ENCODE data around the gene SNHG17.
"Not testable (repeated sequence)": the region's sequence is repeated elsewhere in the genome, so short reads cannot be mapped to it uniquely, and the experiment has no call there.

SNHG17 gene

DNA sequence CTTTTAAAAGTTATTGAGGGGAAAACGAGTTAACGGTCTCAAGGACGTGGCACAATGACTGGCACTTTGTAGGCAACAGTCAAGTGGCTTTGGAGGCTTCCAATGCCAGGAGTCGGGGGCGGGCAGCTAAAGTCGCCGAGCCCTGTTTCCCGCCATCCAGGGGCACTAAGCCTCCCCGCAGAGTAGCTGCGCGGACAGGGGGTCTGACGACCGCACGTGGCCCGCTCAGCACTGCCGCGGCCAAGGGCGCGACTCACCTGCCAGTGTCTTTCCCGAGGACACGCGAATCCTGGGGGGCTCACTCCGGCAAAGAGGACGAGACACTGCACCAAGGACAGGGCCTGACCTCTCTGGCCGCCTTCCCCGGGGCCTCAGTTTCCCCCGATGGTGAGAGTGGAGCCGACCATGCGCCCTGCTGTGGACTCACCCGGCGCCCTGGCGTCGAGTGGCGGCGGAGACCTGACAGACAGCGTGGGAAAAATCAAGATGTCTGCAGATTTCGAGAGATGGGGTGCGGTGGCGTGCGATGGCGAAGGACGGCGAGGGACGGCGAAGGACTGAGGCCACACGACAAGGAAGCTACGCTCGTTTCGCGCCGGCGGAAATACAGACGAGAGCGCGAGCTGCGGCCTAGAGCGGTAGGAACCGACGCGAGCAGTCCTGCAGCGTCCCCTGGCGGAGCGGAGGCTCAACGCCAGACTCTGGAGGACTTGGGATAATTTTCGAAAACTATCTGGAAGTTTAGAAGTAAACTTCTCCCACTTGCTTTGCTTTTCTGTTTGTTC lies at the start of gene SNHG17:
TSS of gene SNHG17 (minus strand) at position 559 of the 785 bp plus-strand sequence.
- peak; percentile 74 for DNase-seq

DNA sequence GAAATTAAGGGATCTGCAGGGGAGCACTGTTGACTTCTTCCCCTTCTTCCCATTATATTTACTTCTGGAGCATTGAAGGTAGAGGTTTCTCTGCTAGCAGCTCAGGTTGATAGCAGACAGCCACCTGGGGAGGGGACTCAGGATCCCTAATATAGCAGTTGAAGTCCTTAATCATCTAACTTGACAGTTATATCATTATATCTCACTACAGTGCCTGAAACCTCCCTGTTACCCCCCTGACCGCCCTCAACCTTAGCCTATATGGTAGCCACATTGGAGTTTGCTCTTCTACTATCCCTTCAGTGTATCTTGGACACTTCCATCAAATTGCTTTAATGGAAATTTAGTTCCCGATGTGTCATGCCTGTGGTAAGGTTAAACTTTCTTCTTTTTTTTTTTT lies 44.5 kb upstream of the SNHG17 start:
- DNase-seq, result no peak

DNA sequence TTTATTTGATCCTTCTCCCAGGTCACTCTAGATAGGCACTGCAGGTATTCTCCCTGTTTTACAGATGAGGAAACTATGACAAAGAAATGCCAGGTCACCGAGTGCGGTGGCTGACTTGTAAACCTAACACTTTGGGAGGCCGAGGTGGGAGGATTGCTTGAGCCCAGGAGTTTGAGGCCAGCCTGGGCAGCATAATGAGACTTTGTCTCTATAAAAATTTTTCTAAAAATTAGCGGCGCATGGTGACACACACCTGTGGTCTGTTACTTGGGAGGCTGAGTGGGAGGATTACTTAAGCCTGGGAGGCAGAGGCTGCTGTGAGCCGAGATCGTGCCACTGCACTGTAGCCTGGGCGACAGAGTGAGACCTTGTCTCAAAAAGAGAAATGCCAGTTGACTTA lies 42.6 kb upstream of the SNHG17 start:
- DNase-seq, result no peak

DNA sequence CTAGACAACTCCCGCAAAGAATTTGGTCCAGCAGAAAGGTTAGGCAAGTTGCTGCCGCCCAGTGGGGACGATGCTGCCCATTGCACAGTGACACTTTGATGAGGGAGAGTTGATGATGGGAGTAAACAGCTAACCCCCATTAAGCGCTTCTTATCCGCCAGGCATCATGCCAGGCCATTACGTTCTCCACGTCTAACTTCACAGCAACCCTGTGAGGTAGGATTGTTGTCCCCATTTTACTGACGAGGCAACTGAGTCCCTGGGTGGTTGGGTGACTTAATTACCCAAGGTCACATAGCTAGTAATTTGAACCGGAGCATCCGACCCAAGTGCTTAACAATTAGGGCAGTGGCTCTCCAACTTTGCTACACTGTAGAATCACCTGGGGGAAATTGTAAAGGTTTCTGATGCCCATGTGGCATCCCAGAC lies 38.3 kb upstream of the SNHG17 start:
- DNase-seq, result no peak

DNA sequence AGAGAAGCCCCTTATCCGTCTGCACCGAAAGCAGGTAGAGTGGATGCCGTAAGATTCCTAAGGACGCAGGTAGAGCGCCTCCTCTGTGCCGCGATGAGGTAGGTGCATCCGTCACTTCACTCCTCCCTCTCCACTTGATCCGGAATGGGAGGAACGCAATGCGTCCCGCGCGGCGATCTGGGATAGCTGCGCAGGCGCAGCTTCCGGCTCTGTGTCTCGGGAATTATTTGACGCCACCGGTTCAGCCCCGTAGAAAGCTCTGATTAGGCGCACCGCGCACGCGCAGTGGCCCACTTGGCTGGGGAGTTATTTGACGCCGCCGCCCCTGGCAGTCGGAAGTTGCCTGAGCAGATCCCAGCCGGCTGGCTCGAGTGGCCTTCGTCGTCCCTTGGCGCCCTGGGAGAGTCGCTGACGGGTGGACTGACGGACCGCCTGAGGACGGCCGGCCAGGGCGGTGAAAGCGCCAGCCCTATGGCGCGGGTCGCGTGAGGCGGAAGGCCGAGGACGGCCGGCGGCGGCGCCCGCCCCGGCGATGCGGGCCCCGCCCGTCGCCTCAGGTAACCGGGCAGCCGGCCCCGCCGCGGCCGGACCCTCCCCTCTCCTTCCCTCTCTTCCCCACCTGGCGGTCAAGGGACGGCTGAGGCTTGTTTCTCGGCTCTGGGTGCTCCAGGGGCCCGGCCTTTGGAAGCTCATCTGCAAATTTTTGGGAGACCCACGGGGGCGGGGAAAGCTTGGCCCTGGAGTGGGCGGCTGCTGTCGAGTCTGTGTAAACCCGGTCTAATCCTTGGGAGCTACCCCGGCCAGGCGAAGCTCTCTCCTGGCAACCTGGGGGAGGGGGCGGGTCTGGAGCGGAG lies 37.6 kb upstream of the SNHG17 start, which contains the start of gene RALGAPB:
TSS of gene RALGAPB (plus strand) at position 331 of the 854 bp plus-strand sequence. CDS start 15,590 bp downstream, outside the sequence.
- peak; percentile 99 for DNase-seq

DNA sequence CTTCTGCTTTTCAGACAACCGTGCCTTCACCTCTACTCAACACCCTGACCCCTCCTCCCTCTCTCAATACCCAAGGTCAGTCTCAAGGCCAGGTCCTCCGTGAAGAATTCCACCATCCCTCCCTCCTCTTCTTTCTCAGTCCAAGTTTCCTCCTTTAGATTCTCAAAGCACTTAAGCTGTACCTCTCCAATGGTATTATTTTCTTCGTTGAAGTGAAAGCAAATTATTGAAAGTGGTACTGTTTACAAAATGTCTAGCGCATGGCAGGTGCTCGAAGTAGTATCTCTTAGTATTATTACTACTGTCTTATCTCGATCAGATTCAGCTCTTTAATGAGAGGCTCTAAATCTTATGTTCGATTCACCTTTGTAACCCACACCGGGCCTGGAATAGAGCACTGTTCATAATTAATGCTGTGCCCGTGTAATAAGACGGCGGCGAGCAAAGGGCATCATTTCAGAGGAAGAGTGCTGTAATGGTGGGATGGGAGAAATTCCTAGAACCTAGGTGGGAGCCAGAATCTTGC lies 36.9 kb upstream of the SNHG17 start:
- DNase-seq, result no peak

DNA sequence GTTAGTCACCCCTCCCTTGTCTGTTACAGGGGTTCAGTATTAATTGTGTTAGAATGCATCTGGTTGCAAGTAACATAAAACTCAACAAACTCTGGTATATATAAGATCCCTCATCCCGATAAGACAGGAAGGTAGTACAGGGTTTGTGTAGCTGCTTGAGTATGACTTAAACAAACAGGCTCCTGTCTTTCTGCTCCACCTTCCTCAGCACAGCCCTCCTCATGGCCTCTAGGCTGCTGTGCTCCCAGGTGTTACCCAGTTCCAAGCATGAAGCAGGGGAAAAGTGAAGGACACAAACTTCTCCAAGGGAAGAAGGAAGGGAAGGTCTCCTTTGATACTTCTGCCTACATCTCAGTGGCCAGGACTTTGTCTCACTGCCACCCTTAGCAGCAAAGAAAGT lies 36.1 kb upstream of the SNHG17 start:
- no peak for DNase-seq

DNA sequence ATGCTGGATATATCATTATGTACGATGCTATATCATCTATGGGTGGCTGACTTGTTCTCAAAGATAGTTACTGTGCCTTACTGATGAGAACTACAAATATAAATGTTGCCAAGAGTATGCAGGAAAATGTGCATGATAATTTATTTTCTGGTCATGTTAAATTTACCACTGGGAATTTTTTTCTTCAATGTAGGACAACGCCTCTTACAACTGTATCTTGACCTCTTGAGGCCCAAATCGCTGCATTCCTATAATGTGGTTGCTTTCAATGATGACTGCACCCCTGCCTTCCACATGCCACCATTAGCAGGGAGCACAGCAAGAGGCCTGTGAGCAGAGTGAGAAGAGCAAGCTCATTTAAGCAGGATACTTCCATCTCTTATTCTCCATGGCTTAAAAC lies 31.9 kb upstream of the SNHG17 start:
- no peak for DNase-seq

DNA sequence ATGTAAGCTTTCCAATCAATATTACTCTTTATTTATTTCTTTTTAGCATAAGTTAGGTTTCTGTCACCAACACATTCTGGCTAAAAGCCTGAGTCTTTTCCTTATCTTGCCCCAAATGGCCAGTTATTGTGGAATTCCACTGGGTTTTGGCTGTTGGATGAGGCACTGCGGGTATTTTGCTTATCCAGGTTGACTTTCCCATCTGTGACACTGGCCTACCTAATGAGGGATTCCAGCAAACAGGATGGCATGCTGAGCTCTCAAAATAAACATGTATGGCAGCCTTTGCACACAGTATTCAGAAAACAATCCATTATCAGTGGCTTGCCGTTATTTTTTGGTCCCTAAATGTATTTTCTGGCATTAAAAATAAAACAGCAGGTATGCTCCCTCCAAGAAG lies 31.0 kb upstream of the SNHG17 start:
- DNase-seq, result no peak

DNA sequence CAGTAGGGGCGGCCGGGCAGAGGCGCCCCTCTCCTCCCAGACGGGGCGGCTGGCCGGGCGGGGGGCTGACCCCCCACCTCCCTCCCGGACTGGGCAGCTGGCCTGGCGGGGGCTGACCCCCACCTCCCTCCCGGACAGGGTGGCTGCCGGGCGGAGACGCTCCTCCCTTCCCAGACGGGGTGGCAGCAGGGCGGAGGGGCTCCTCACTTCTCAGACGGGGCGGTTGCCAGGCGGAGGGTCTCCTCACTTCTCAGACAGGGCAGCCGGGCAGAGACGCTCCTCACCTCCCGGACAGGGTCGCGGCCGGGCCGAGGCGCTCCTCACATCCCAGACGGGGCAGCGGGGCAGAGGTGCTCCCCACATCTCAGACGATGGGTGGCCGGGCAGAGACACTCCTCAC lies 26.4 kb upstream of the SNHG17 start:
- not testable (repeated sequence) for DNase-seq

DNA sequence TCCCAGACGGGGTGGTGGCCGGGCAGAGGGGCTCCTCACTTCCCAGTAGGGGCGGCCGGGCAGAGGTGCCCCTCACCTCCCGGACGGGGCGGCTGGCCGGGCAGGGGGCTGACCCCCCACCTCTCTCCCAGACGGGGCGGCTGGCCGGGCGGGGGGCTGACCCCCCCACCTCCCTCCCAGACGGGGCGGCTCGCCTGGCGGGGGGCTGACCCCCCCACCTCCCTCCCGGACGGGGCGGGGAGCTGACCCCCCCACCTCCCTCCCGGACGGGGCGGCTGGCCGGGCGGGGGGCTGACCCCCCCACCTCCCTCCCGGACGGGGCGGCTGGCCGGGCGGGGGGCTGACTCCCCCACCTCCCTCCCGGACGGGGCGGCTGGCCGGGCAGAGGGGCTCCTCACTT lies 26.0 kb upstream of the SNHG17 start:
- DNase-seq, result not testable (repeated sequence)

DNA sequence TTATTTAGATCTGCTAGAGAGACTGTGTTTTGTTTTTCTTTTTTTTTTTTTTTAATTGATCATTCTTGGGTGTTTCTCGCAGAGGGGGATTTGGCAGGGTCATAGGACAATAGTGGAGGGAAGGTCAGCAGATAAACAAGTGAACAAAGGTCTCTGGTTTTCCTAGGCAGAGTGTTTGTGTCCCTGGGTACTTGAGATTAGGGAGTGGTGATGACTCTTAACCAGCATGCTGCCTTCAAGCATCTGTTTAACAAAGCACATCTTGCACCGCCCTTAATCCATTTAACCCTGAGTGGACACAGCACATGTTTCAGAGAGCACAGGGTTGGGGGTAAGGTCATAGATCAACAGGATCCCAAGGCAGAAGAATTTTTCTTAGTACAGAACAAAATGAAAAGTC lies 25.5 kb upstream of the SNHG17 start:
- not testable (repeated sequence) for DNase-seq

DNA sequence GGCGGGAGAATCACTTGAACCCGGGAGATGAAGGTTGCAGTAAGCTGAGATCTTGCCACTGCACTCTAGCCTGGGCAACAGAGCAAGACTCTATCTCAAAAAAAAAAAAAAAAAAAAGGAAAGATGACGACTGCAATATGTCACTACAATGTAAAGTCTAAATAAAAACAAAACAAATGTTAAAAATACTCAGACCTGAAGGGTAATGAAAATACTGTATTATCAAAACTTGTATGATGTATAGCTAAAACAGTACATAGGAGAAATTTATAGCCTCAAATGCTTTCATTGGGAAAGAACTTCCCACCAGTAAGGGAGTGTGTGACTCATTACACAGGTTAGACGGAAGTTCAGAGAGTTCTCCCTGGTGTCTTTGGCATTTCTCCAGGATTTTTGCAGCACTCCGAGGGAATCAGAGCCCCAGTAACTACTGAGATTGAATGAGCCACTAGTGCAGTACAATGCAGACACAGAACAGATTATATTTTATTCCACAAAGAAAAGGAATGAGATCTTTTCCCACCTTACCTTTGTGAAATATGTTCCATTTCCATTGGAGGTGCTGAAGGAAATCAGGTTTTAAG lies 25.0 kb upstream of the SNHG17 start:
- peak; percentile 12 for DNase-seq

DNA sequence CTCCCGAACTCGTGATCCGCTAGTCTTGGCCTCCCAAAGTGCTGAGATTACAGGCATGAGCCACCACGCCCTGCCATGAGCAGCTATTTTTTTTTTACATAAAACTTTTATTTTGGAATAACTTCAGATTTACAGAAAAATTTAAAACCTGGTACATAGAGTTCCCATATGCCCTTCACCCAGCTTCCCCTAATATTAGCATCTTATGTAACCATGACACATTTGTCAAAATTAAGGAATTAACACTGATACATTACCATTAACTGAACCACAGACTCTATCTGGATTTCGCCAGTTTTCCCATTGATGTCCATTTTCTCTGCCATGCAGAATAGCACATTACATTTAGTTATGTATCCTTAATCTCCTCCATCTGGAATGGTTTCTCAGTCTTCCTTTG lies 23.2 kb upstream of the SNHG17 start:
- no peak for DNase-seq

DNA sequence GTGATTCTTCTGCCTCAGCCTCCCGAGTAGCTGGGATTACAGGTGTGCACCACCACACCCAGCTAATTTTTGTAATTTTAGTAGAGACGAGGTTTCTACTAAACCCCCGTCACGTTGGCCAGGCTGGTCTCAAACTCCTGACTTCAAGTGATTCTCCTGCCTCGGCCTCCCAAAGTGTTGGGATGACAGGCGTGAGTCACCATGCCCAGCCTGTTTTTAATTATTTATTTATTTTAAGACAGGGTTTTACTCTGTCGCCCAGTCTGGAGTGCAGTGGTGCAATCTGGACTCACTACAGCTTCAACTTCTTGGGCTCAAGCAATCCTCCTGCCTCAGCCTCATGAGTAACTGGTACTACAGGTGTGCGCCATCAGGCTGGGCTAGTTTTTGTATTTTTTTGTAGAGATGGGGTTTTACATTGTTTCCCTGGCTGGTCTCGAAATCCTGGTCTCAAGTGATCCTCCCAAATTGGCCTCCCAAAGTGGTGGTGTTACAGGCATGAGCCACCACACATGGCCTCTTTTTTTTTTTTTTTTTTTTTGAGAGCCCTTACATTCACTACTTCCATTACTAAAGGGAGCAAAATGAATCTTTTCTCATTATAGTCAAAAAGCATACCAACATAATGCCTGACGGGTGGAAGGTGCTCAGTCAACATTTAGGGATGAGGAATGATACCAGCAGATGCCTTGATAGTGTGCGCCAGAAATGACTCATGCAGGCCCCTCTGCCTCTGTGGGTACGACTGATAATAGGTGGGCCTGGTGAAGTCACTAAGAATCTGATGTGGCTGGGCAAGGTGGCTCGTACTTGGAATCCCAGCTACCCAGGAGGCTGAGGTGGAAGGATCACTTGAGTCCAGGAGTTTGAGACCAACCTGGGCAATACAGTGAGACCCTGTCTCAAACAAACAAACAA lies 19.7 kb upstream of the SNHG17 start:
- DNase-seq, result no peak

DNA sequence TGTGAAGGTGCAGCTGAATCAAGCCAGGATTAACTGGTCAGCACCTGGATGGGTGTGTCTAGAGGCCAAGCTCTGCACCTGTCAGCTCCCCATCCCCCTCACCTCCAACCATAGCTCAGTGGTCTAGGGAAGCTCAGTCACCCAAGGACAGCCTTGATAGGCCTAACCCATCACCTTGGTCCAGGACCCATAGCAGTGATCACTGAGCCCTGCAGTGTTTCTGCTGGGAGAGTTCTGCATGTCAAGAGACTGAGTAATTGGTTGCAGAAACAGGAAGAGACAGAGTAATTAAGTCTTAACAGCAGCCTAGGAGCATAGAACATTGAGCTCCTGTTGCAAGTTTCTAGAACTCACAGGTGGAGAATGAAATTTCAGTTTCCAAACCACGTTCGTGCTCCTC lies 18.8 kb upstream of the SNHG17 start:
- no peak for DNase-seq

DNA sequence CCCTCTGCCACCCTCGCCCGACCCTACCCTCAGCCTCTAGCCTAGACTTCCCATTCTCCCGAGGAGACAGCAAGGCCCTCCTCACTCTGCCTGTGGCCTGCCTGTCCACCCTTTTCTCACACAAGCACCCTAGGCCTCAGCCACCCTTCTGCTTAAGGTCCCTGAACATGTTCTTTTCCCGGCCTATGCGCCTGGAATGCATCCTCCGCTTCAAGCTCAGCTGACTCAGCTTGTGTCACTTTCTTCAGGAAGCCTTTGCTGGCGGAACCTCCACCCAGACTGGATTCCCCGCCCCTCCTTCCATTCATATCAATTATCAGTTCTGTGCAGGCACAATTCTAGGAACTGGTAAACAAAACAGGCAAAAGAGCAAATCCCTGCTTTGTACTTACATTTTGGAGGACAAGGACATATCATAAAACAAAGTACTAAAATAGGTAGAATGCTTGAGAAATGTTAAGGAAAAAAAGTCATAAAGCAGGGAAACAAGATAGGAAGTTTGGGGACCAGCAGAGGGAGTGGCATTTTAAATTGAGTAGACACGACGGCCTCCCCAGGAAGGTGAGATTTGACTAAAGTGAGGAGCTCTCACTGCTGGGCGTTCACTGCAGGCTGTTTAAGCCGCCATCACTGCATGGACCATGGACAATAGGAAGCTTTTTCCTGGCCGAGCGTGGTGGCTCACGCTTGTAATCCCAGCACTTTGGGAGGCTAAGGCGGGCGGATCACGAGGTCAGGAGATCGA lies 17.9 kb upstream of the SNHG17 start:
- DNase-seq, result no peak

DNA sequence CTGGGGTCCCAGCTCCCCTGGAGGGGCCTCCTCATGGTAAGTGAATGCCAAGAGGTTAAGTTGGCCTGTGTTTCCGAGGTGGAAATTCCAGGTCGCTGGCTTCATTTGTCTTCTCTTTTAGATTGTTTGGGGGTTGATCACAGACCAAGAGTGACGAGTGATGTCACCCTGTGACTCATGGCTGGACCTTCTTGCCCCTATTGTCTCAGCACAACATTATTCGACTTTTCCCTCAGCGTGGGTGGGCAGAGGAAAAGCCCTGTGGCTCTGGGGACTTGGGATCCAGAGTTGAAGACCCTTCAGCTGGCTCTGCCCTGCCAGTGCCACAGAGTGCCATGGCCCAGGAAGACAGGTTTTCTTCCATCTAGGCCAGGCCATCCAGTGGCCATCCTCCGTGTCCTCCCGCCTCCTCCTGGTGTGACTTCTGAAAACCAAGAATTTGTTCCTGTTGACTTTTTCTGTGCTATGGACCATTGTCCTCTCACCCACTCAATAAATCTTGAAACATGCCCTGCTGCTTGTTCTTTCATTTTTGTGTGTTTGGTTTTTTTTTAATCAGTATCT lies 15.4 kb upstream of the SNHG17 start:
- DNase-seq, result no peak

DNA sequence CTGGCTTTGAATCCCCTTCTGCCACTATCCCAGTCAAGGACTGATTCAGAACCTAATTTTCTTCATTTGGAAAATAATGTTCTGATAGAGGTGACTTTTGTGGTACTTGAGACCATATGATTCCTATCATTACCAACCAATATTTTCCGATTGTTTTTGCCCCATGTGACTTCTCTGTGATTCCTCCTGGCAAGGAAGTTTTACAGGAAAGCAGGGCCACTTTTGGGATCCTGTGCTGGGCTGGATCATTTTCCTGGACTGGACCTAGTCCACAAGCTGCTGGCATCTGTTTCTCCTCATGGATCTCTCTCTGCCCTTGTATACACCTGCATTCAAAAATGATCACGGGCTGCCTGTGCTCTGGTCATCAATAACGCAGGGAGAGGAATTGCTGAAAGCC lies 13.9 kb upstream of the SNHG17 start:
- DNase-seq, result no peak

DNA sequence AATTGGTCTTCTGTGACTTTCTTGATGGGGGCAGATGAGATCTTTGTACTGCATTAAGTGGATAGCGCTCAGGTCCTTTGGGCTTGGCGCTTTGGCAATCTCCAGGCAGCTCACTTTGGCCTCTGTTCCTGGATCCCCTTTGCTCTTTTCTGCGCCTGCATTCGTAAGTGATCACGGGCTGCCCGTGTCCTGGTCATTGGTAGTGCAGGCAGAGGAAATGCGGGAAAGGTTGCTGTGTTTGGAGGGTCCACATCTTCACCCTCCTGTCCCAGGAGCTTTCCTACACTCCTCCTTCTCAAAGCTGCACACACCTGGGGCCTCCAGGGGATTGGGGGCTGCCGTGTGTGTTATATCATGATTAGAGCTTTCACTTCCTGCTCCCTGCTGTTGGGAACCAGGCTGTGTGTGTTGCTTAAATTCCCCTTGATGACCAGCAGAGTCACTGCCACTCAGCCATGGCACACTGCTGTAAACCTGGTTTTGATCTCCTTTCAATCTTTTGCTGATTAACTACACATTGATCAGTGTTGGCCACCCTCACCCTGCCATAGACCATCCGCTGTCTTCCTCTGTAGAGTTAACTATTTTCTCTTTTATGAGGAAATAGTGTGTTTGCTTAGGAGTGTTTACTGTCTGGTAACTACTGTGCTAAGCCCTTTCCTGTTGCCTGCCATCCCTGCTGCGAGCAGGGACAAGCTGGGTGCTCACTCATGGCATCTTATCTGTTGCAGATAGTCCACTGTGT lies 13.0 kb upstream of the SNHG17 start:
- no peak for DNase-seq

Measured in NCI-H1417 treated with DMSO at 0.1 percent for 48 hours (cell line).